GM18867 (cell line): ENCODE results near the gene PWP2.
"Not testable (repeated sequence)": the region's sequence is repeated elsewhere in the genome, so short reads cannot be mapped to it uniquely, and the experiment has no call there.

ENCODE experiments used
- ATAC-seq: cut with Tn5 transposase; IDR thresholded peaks from one replicate; pipeline ENCODE4 v1.9.1; 2021; ENCODE audit warnings: mild to moderate bottlenecking, moderate library complexity; ENCODE audit not compliant: unreplicated experiment

PWP2 gene

DNA sequence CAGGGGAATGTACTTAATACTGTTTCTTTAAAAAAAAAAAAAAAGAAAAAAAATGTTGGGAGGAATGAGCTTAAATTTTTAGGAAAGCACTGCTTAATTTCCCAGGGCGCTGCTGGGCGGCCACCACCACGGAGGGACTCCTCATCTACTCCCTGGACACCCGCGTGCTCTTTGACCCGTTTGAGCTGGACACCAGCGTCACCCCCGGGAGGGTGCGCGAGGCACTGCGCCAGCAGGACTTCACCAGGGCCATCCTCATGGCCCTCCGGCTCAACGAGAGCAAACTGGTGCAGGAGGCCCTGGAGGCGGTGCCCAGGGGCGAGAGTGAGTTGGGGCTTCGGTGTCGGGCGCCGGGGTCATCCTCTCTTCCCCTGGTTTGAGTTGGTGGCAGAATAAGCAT is 20.6 kb downstream of the PWP2 start:
- ATAC-seq = not testable (repeated sequence)

- peak; percentile 11 for ATAC-seq
These were observed 26.5 kb downstream of the PWP2 start for GRCh38 chr21:44133715-44134057.

DNA sequence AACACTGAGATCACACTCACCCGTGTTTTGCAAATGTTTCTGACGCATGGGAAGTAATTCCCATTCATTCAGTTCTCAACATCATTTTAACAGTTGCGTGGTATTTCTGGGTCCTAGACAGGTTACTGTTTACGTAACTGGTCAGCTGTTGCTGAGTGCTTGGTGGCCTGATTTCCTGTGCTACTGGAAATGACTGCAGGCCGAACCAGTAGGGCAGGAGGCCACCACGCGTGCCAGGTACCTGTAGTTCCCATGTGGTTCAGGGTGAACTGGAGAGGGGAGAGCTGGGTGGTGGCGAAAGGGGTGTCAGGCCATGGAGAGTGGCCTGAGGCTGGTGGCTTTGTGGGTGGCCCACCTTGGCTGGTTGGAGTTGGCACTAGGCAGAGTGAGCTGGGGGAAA is 27.5 kb downstream of the PWP2 start:
- not testable (repeated sequence) for ATAC-seq

DNA sequence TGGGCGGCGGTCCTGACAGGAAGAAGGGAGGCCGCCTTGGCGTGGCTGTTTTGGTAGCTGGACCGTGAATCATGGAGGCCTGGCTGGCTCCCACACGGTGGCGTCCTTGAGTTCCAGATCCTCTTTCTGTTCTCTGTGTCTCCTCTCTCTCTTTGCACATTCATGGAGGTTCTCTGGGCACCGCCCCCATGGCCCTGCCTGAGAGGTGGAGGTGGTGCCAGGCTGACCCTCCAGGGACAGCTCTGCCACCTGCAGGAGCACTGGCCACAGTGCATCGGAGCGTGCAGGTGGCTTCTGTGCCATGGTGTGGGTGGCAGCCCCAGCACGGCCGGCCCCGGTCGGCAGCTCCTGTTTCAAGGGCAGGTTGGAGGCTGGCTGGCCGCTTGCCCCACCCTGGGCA is 30.8 kb downstream of the PWP2 start:
- ATAC-seq = peak; percentile 51

DNA sequence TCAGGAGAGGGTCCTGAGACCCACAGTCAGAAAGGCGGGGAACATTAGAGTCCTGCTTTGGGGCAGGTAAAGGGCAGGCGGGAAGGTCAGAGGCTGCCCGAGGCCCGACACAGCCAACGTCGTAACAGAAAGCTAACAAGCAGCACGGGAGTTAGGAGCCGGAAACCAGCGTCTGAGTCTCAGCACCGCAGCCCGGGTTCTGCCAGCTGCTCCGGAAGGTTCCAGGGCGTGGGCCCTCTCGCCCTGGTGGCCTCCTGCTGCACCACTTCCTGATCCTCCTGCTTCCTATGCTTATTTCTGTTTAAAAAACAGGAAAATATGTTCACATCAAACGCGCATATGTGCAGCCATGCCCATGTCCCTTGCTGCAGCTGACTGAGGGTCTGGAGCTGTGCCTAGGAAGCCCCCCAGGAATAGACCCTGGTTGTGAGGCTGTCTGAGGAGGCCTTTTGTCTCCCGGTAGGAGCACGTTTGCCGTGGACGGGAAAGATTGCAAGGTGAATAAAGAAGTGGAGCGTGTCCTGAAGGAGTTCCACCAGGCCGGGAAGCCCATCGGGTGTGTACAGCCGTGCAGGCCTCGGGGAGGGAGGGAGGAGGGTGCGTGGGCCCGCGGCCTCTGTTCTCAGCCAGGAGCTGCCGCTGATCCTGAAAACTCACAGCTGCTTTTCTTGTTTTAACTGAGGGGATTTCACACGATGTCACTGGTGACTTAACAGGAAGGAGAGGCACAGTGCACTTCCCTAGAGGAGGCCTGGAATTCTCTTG is 32.8 kb downstream of the PWP2 start:
- not testable (repeated sequence) for ATAC-seq

GRCh38 chr21:44140552-44140932 is 33.3 kb downstream of the PWP2 start:
- ATAC-seq = not testable (repeated sequence)

- not testable (repeated sequence) for ATAC-seq
These were observed 35.3 kb downstream of the PWP2 start for GRCh38 chr21:44142470-44142869.

DNA sequence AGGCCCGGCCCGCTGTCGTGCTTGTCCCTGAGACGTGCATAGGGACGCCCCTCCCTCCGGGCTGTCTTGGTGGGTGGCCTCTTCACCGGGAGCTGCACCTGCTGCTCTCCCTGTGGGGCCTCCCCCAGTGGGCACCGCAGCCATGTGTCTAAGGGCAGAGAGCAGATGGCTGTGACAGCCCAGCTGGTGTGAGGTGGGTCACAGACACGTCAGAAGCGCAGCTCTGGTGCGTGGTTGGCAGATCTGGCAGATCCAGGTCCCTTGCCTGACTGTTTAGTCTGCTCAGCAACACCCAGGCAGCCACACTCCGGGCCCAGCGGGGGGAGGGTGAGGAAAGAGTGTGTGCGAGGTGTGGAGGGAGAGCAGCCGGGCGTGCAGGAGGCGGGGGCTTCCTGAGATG is 36.2 kb downstream of the PWP2 start:
- not testable (repeated sequence) for ATAC-seq

DNA sequence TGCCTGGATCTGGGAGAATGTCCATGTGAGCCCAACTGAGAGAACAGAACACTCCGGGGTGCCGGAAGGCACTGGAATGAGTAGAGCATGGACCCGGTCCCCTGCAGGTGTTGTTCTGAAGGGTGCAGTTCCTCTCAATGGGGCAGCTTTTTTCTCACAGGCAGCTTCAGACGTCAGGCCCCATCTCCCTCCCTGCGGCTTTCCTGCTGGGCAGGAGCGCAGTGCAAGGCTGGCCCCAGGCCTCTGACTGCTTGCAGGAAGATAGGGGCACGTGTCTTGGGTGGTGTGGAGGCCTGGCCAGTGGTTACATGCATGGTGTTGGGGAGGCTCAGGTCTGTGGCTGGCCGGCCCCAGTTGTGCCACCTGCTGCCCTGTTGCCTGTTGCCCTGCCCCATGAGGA is 36.8 kb downstream of the PWP2 start:
- ATAC-seq = not testable (repeated sequence)

DNA sequence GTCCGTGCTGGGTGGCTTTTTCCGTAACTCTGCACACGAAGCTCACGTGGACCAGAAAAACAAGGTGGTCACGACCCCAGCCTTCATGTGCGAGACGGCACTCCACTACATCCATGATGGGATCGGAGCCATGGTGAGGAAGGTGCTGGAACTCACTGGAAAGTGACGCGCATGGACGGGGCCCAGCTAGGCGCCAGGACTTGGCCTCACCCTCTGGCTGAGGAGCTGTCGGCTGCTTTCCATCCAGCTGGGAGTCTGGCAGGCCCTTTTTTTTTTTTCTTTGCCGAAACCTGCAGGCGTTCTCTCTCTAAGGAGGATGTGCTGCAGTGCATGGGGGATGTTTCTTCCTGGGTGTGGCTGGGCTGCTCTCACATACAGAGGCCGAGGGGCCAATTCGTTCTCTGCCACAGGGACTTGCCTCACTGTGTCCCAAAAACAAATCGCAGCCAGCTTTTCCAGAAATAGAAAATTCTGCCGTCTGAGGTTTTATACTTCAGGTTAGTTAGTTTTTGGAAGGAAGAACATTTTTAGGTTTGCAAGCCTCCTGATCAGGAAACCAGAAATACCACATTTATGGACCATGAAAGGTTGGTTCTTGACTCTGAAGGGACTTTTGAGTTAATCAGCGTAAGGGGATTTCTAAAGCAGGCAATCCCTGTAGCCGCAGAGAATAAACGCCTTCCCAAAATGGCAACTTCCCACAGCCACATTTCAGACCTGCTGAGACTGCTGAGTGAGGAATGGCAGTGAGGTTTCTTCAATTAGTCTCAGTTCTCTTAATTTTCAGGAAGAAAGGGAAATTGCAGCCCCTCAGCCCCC is 37.8 kb downstream of the PWP2 start:
- not testable (repeated sequence) for ATAC-seq

- ATAC-seq = not testable (repeated sequence)
These were observed 38.4 kb downstream of the PWP2 start for GRCh38 chr21:44145616-44146015.

- ATAC-seq = not testable (repeated sequence)
These were observed 39.9 kb downstream of the PWP2 start for GRCh38 chr21:44147108-44147507.

DNA sequence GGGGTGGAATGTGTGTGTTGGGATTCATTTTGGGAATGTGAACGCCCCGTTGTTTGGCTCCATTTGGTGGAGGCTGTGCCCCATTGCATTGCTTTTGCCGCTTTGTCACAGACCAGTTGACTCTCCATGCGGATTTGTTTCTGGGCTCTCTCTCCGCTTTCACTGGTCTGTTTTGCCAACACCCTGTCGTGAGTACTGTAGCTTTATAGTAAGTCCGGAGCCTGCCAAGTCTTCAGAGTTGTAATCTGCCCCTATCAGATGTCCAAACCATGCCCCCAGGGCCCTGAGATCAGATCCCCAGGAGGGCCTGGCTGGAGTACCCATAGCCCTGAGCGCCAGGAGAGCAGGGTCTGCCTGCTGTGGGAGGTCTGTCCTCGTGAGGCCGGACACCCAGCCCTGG is 43.1 kb downstream of the PWP2 start:
- not testable (repeated sequence) for ATAC-seq

DNA sequence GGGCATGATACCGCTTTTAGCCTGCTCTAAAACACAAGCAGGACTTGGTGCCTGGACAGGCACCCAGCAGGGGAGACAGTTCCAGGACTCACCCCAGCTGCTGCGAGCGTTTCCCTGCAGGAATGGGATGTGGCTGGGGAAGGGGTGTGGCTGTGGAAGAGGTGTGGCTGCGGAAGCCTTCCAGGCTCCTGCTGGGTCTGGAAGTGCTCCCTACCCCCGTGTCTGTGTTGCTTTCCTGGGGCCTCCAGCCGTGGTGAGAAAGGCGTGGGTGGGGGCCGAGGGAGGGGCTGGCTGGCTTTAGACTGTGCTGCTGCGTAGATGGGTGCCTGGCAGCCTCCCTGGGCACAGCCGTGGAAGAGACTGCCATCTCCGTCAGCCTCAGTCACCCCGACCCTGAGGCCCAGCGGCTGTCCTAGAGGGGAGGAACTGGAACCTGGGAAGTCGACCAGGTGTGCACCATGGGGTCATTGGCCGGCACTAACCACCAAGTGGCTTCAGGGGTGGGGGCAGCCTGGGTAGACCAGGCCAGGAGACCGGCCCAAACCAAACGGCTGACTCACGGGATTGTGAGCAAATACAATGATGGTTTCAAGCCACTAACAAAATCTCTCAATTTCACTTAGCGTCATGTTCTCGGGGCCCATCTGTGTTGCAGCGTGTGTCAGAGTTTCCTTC is 46.2 kb downstream of the PWP2 start:
- ATAC-seq = not testable (repeated sequence)

GRCh38 chr21:44153889-44154228 is 46.7 kb downstream of the PWP2 start:
- not testable (repeated sequence) for ATAC-seq

GRCh38 chr21:44154816-44155230 is 47.6 kb downstream of the PWP2 start:
- peak; percentile 29 for ATAC-seq

DNA sequence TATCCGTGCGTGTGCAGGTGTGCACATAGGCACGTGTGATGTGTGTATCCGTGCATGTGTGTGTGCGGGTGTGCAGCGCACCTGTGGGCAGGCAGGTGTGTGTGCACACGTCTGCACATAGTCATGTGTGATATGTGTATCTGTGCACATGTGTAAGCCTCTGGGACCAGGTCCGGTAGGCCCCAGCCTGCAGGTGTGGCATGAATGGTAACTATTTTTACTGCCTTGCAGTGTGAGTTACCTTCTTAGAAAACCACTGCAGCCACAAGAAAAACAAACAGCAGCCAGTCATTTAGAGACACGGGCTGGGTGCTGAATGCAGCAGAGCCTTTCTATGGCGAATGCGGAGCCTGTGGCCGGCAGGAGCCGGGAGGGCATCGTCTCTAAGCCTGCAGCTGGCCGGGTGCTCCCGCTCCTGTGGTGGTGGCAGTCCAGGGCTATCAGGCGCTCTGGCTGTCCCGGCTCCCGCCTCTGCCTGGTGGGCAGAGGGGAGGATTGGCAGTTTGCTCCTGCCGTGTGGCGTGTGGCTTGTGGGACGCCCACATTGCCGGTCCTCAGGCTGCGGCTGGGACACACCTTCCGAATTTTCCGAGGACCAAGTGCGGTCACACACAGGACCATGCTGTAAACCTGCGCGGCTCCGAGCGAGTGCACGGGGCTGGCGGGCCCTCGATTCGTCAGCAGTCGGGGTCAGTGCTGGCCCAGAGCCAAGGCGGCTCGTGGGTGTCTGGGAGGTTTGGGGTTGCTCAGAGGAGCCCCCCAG is 48.2 kb downstream of the PWP2 start:
- ATAC-seq = peak; percentile 43

GRCh38 chr21:44155994-44156380 is 48.8 kb downstream of the PWP2 start:
- not testable (repeated sequence) for ATAC-seq

DNA sequence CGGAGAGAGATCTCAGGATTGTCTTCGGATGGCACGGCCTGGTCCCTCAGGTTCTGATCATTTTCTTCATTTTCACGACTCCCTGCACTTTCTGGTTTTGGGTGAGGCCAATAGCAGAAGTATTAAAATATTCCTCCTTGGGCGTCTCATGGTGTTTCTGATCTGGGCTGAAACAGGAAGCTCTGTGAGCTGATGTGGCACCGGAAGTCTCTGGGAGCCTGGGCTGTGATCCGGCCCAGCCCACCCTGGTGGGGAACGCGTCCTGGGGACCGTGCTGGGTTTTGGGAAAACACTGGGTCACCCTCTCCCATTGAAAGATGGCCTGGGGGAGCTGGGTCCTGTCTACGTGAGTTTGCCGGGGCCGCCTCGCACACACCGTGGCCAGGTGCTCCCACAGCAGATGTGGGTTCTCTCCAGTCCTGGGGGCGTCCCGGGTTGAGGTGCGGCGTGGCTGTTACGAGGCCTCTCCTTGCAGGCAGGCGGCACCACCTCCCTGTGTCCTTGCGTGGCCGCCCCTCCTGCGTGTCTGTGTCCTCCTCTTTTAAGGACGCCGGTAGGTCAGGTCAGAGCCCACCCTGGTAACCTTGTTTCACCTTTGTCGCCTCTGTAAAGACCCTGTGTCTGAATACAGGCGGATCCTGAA is 50.4 kb downstream of the PWP2 start:
- ATAC-seq = not testable (repeated sequence)

GRCh38 chr21:44158082-44158468 is 50.9 kb downstream of the PWP2 start:
- not testable (repeated sequence) for ATAC-seq
